ENCODE data around the gene NCF1. TPM values are rescaled to one million over a fixed set of nuclear protein-coding genes. Genes with fewer than 3 reads are reported as not detected.
"Not testable (repeated sequence)": the region's sequence is repeated elsewhere in the genome, so short reads cannot be mapped to it uniquely, and the experiment has no call there.

The NCF1 gene
- total and polyA plus RNA-seq, 2 of the 8 experiments (the other 6 are each of a cell fraction or from before 2014, with no cell fraction given) = 0.47 to 0.73 TPM

DNA sequence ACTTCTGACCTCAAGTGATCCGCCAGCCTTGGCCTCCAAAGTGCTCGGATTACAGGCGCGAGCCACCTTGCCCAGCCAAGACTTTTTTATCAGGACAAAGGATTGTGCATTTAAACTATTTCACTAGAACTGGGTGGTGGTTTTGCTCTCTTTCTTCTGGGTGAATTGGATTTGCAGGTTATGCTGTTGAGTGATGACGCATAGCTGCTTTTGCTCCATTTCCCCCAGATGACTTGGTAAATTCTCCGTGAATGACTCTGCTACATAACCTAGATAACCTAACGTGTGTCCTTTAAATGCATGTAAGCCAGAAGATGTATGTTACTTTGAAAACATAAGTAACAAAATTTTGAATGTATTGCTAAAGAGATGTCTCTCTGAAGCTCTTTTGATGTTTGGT lies 15.5 kb upstream of the NCF1 start:
- H3K18ac ChIP-seq (ENCODE audit: extremely low read depth, low read length); H2BK120ac ChIP-seq (replicated peaks; ENCODE audit: low read depth, low read length); H4K5ac ChIP-seq (ENCODE audit: insufficient read length, low read depth, low read length); H3K79me1 ChIP-seq (ENCODE audit: low read depth, low read length); H3K27me3 ChIP-seq (replicated peaks in 1 of 4; ENCODE audit: control insufficient read depth in 3 of 4, extremely low read depth in 1 of 4, insufficient read depth in 3 of 4, low read length in 3 of 4); H3K23ac ChIP-seq (ENCODE audit: insufficient read length); H2AK5ac ChIP-seq (ENCODE audit: low read depth, low read length); H3K9ac ChIP-seq (replicated peaks in 1 of 4; ENCODE audit: extremely low read depth in 1 of 4, low read depth in 3 of 4, low read length in 3 of 4); H3K27ac ChIP-seq (ENCODE audit: low read depth, low read length); H2BK15ac ChIP-seq (ENCODE audit: low read length); H3K36me3 ChIP-seq (ENCODE audit: control insufficient read depth in 2 of 4, insufficient read depth in 4 of 4, low read length in 3 of 4); H2BK5ac ChIP-seq (ENCODE audit: low read depth, low read length); H2BK20ac ChIP-seq (ENCODE audit: low read length); H3K56ac ChIP-seq (replicated peaks; ENCODE audit: insufficient read length, low read depth, low read length); H3K4me3 ChIP-seq (ENCODE audit: extremely low read depth in 1 of 4, insufficient read depth in 2 of 4, low read depth in 3 of 4, low read length in 4 of 4); H3K4me1 ChIP-seq (replicated peaks in 1 of 4; ENCODE audit: control insufficient read depth in 3 of 4, insufficient read depth in 4 of 4, low read length in 3 of 4); DNase-seq (ENCODE audit: low read depth in 1 of 2, low spot score in 2 of 2); POLR2A ChIA-PET (ENCODE audit: partially characterized antibody); H2BK12ac ChIP-seq (ENCODE audit: low read depth, low read length); H3K4me2 ChIP-seq (ENCODE audit: insufficient read depth in 1 of 2, low read depth in 2 of 2, low read length in 2 of 2); H4K91ac ChIP-seq (replicated peaks; ENCODE audit: insufficient read length, low read length); H3K4ac ChIP-seq (replicated peaks; ENCODE audit: insufficient read length, low read depth, low read length); FAIRE-seq; H3K14ac ChIP-seq (ENCODE audit: insufficient read length); H2AFZ ChIP-seq (ENCODE audit: low read length); H3K23me2 ChIP-seq (ENCODE audit: low read depth, low read length); H3K79me2 ChIP-seq (ENCODE audit: control insufficient read depth in 1 of 2, insufficient read depth in 2 of 2, low read length in 2 of 2); H3K9me3 ChIP-seq (ENCODE audit: insufficient read depth in 2 of 2, low read depth in 1 of 2, low read length in 1 of 2); H4K8ac ChIP-seq (ENCODE audit: extremely low read depth, insufficient read depth, low read length); CTCF ChIA-PET (ENCODE audit: partially characterized antibody); H4K20me1 ChIP-seq (replicated peaks in 1 of 2; ENCODE audit: control insufficient read depth in 1 of 2, insufficient read depth in 2 of 2, low read length in 2 of 2): not testable (repeated sequence)
- no CpG with 5 or more reads among the region's 7 CpGs for WGBS, 2 experiments (ENCODE audit: extremely low coverage in 1 of 2, insufficient coverage in 1 of 2, insufficient read length in 1 of 2, insufficient replicate concordance in 2 of 2, low coverage in 1 of 2, low lambda C conversion rate in 2 of 2, missing lambda C conversion rate in 1 of 2)

DNA sequence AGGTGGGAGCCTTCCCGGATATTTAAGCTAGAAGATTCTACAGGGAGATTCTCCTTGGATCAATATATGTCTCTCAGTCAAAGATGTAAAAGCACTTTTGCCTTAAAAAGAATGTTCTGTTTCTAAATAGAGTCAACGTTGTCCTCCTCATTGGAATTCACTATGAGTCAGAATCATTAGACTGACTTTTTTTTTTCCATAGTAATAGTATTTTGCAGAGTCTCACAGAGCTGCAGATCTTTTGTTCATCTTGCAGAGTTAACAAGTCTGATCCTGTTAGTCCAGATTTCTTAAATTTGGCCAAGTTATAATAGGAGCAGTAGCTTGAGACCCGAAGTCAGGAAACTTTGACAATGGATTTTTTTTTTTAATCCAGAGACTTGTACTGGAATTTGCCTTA lies 14.8 kb upstream of the NCF1 start:
- CTCF ChIA-PET (ENCODE audit: partially characterized antibody) = not testable (repeated sequence)

More for the DNA sequence above, 14.8 kb upstream of the NCF1 start:
- H3K36me3 ChIP-seq (ENCODE audit: control insufficient read depth in 2 of 4, insufficient read depth in 4 of 4, low read length in 3 of 4); H3K18ac ChIP-seq (ENCODE audit: extremely low read depth, low read length); H2BK20ac ChIP-seq (ENCODE audit: low read length); H3K23ac ChIP-seq (ENCODE audit: insufficient read length); H3K4me3 ChIP-seq (ENCODE audit: extremely low read depth in 1 of 4, insufficient read depth in 2 of 4, low read depth in 3 of 4, low read length in 4 of 4); H3K4me2 ChIP-seq (ENCODE audit: insufficient read depth in 1 of 2, low read depth in 2 of 2, low read length in 2 of 2); FAIRE-seq; H2BK12ac ChIP-seq (ENCODE audit: low read depth, low read length); H2BK5ac ChIP-seq (ENCODE audit: low read depth, low read length); POLR2A ChIA-PET (ENCODE audit: partially characterized antibody); H4K20me1 ChIP-seq (replicated peaks in 1 of 2; ENCODE audit: control insufficient read depth in 1 of 2, insufficient read depth in 2 of 2, low read length in 2 of 2); DNase-seq (ENCODE audit: low read depth in 1 of 2, low spot score in 2 of 2); H3K56ac ChIP-seq (replicated peaks; ENCODE audit: insufficient read length, low read depth, low read length); H3K27me3 ChIP-seq (replicated peaks in 1 of 4; ENCODE audit: control insufficient read depth in 3 of 4, extremely low read depth in 1 of 4, insufficient read depth in 3 of 4, low read length in 3 of 4); H3K79me2 ChIP-seq (ENCODE audit: control insufficient read depth in 1 of 2, insufficient read depth in 2 of 2, low read length in 2 of 2); H4K5ac ChIP-seq (ENCODE audit: insufficient read length, low read depth, low read length); H2AFZ ChIP-seq (ENCODE audit: low read length); H4K8ac ChIP-seq (ENCODE audit: extremely low read depth, insufficient read depth, low read length); H2AK5ac ChIP-seq (ENCODE audit: low read depth, low read length); H3K4me1 ChIP-seq (replicated peaks in 1 of 4; ENCODE audit: control insufficient read depth in 3 of 4, insufficient read depth in 4 of 4, low read length in 3 of 4); H3K79me1 ChIP-seq (ENCODE audit: low read depth, low read length); H2BK120ac ChIP-seq (replicated peaks; ENCODE audit: low read depth, low read length); H3K14ac ChIP-seq (ENCODE audit: insufficient read length); H3K9ac ChIP-seq (replicated peaks in 1 of 4; ENCODE audit: extremely low read depth in 1 of 4, low read depth in 3 of 4, low read length in 3 of 4); H4K91ac ChIP-seq (replicated peaks; ENCODE audit: insufficient read length, low read length); H3K9me3 ChIP-seq (ENCODE audit: insufficient read depth in 2 of 2, low read depth in 1 of 2, low read length in 1 of 2); H2BK15ac ChIP-seq (ENCODE audit: low read length); H3K23me2 ChIP-seq (ENCODE audit: low read depth, low read length); H3K4ac ChIP-seq (replicated peaks; ENCODE audit: insufficient read length, low read depth, low read length); H3K27ac ChIP-seq (ENCODE audit: low read depth, low read length): not testable (repeated sequence)
- WGBS, 2 experiments (ENCODE audit: extremely low coverage in 1 of 2, insufficient coverage in 1 of 2, insufficient read length in 1 of 2, insufficient replicate concordance in 2 of 2, low coverage in 1 of 2, low lambda C conversion rate in 2 of 2, missing lambda C conversion rate in 1 of 2) = no CpG with 5 or more reads among the region's 3 CpGs
